ENCODE measurements around the gene SLC23A3. TPM values are rescaled to one million over a fixed set of nuclear protein-coding genes. Genes with fewer than 3 reads are reported as not detected.
A peak's percentile ranks its signal among the peaks of the same experiment; 100 is the strongest.

SLC23A3 gene
- total RNA-seq, 1 donor from 2014 or later, result 1.9 TPM

DNA sequence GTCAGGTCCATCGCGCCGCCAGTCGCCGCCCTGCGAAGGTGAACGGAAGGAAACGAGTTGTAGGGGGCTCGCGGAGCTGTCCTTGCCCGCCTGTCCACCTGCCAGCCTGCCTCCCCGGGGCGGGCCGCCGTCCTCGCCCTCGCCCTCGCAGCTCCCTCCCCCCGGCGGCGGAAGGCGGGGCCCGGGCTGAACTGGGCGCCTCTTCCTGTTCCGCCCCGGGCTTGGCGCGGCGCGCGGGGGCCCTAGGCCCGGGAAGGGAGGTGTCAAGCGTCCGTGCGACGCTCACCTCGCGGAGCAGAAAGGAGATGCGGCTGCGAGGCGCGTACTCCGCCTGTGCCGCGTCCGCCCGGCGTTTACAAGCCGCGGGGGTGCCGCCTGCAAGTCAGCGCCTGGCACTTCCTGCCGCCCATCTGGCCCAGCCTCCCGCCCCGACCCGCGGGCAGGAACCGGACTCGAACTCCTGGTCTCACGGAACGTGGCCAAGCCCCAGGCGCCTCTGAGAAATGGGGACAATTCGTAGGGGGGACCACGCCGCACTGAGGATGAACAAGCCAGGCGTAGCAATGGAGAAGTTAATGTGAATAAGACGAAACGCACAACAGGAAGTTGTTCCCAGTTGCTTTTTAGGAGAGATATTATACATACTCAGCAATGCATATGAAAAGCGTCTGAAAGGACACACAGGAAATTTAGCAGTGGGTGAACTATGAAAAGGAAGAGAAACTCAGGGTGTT lies 7.2 kb upstream of the SLC23A3 start, which contains the start of gene CNPPD1:
Gene CNPPD1 (minus strand): TSS at position 108 of the 734 bp plus-strand sequence. CDS start 97 bp downstream, at position 11.
- H3K27me3 Mint-ChIP-seq (ENCODE audit: insufficient read depth), result no peaks in the 10 kb centered on the region
- H3K36me3 Mint-ChIP-seq (ENCODE audit: low read depth), result peaks cover 35% of the 10 kb centered on the region
- H3K4me3 Mint-ChIP-seq, result peak within 1 kb of the TSS; percentile 88
- intact Hi-C loops (cut with micrococcal nuclease), result loop anchor here (1.0 to 5.0 kb wide), 10 partner anchors 17 to 890 kb away; partner anchors contain the start of genes CNOT9, CTDSP1, DNAJB2 and GLB1L
- H3K9me3 Mint-ChIP-seq, result no peaks in the 10 kb centered on the region
- H3K27ac Mint-ChIP-seq, result peak within 1 kb of the TSS; percentile 96
- peaks cover 66% of the 10 kb centered on the region for H3K4me1 Mint-ChIP-seq (ENCODE audit: low read depth)
- peak; percentile 87 for DNase-seq (ENCODE audit: low spot score)

DNA sequence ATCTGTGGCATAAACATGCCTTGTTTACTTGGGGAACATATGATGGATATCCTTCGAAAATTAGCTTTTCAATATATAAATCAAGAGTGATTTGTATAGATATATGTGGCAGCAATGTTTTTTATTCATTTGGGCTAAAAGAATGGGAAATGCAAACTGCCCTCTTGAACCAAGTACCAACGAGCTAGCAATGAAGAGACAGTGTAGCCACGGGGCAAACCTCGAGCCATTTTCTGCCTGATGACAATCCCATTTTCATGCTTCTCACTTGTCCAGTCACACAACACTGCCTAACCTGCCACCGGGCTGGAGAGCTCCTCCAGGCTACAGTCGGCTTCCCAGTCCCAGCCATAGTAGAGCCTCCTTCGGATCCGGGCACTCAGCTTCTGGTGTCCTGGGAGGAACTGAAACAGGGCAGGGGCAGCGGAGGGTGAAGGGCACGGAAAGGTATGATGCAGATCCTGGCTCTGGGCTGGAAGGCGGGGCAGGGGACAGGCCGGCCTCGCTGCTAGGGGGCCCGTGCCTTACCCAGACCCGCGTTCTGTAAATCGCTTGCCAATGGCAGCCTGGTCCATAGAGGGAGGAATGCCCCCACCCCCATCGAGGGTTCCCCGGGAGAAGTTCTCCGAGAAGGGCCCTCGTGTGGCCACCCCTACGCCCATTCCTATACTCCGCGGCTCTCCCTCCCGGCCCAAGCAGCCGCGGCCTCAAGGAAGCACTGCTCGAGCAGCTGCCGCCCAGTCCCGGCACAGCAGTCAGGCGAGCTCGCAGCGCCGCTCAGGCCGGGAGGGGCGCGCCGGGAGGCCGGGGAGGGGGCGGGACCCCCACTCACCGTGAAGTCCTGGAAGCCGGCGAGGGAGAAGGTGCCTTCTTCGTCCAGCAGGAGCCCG lies 6.3 kb upstream of the SLC23A3 start:
- peak; percentile 18 for DNase-seq (ENCODE audit: low spot score)
- Mint-ChIP-seq H3K9me3 (no peaks in the 10 kb centered on the region), H3K4me3 (peak overlapping the region; percentile 88), H3K4me1 (ENCODE audit: low read depth) (peaks cover 62% of the 10 kb centered on the region), H3K27me3 (ENCODE audit: insufficient read depth) (no peaks in the 10 kb centered on the region), H3K27ac (peak overlapping the region; percentile 74), H3K36me3 (ENCODE audit: low read depth) (peaks cover 35% of the 10 kb centered on the region)
- intact Hi-C loops (cut with micrococcal nuclease), result loop anchor here (2.0 to 5.0 kb wide), 4 partner anchors 119 to 889 kb away; partner anchors contain the start of genes CTDSP1 and TTLL4

DNA sequence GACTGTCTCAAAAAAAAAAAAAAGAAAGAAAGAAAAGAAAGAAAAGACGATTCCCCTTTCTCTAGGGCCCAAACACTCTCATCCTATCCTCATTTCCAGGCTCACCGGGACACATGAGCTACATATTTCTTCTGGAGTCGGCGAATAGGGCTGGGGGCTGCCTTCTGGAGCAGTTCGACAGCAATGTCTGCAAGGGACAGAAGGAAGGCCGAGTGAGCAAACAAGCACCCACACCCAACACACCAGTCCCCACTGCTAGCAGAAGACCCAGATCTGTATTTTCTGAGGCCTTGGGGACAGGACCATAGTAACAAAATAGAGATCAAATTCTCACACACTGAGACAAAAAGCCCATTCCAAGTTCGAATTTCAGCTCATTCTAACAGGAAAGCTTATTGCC lies 5.7 kb upstream of the SLC23A3 start:
- Mint-ChIP-seq H3K4me1 (ENCODE audit: low read depth) (peaks cover 57% of the 10 kb centered on the region), H3K36me3 (ENCODE audit: low read depth) (peaks cover 31% of the 10 kb centered on the region), H3K27ac (no peak overlapping the region), H3K4me3 (peak overlapping the region; percentile 88), H3K27me3 (ENCODE audit: insufficient read depth) (no peaks in the 10 kb centered on the region), H3K9me3 (no peaks in the 10 kb centered on the region)
- intact Hi-C loops (cut with micrococcal nuclease), result loop anchor here (5.0 kb wide), 2 partner anchors 778 to 888 kb away; partner anchors contain the start of gene CTDSP1
- no peak for DNase-seq (ENCODE audit: low spot score)

DNA sequence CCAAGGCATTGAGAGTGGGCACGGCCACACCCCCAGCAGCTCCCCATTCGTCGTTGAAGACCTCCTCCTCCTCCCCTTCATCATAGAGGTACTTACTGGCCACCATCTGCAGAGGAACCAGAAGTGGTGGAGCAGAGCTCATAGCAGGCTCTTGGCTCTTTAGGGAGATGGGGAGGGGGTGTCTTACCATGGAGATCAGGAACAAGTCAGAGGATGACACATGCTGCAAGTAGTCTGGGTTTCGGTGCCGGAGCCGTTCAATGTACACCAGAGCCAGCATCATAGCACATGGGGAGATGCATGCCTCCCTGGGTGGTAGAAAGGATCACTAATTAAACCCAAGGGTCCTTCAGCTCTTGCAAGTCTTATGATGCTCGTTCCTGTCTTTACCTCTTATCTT lies 5.0 kb upstream of the SLC23A3 start:
- H3K27ac Mint-ChIP-seq, result no peak overlapping the region
- no peaks in the 10 kb centered on the region for H3K27me3 Mint-ChIP-seq (ENCODE audit: insufficient read depth)
- H3K4me3 Mint-ChIP-seq, result peak overlapping the region; percentile 72
- H3K36me3 Mint-ChIP-seq (ENCODE audit: low read depth), result peaks cover 30% of the 10 kb centered on the region
- no peak for DNase-seq (ENCODE audit: low spot score)
- no peaks in the 10 kb centered on the region for H3K9me3 Mint-ChIP-seq
- peaks cover 50% of the 10 kb centered on the region for H3K4me1 Mint-ChIP-seq (ENCODE audit: low read depth)
- intact Hi-C loops (cut with micrococcal nuclease), result loop anchor here (5.0 kb wide), 2 partner anchors 778 to 888 kb away; partner anchors contain the start of gene CTDSP1

DNA sequence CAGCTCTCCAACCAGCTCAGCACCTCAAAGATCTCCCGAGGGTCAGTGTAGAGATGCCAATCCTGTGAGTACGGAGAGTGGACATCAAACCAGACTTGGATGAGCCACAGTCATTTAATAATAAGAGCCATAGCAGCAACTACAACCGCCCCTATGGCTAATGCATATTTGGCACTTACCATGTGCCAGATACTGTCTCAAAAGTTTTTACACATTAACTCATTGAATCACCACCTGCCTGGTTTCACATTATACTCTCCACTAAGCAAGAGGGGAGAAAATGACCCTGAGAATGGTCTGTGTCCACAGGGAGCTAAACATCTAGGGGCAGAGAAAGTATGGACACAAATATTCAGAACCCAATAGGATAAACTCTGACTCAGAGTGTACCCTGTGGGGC lies 4.3 kb upstream of the SLC23A3 start:
- H3K27ac Mint-ChIP-seq, result peak overlapping the region; percentile 50
- H3K36me3 Mint-ChIP-seq (ENCODE audit: low read depth), result peaks cover 28% of the 10 kb centered on the region
- peaks cover 44% of the 10 kb centered on the region for H3K4me1 Mint-ChIP-seq (ENCODE audit: low read depth)
- no peak for DNase-seq (ENCODE audit: low spot score)
- peak overlapping the region; percentile 72 for H3K4me3 Mint-ChIP-seq
- H3K27me3 Mint-ChIP-seq (ENCODE audit: insufficient read depth), result no peaks in the 10 kb centered on the region
- intact Hi-C loops (cut with micrococcal nuclease), result no loop called here
- no peaks in the 10 kb centered on the region for H3K9me3 Mint-ChIP-seq

DNA sequence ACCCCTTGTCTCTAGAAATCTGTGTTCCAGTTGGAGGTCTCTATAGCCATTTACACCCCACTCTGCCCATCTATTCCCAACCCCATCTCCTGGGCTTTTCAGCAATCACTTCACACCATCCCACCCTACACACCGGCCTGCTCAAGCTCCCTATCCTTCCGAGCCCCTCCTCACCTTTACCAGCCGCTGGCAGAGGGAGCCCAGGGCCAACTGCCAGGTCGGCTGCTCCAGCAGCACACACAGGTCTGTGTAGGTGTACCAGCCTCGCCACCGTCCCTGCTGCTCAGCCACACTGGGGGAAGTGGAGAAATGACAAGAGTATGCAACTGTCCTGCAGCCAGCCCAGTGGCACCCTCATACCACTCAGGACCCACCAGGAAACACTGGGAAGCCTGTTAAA lies 3.3 kb upstream of the SLC23A3 start:
- H3K4me3 Mint-ChIP-seq, result no peak overlapping the region
- H3K9me3 Mint-ChIP-seq, result no peaks in the 10 kb centered on the region
- H3K27me3 Mint-ChIP-seq (ENCODE audit: insufficient read depth), result no peaks in the 10 kb centered on the region
- intact Hi-C loops (cut with micrococcal nuclease), result no loop called here
- no peak for DNase-seq (ENCODE audit: low spot score)
- H3K4me1 Mint-ChIP-seq (ENCODE audit: low read depth), result peaks cover 38% of the 10 kb centered on the region
- H3K27ac Mint-ChIP-seq, result no peak overlapping the region
- peaks cover 27% of the 10 kb centered on the region for H3K36me3 Mint-ChIP-seq (ENCODE audit: low read depth)

DNA sequence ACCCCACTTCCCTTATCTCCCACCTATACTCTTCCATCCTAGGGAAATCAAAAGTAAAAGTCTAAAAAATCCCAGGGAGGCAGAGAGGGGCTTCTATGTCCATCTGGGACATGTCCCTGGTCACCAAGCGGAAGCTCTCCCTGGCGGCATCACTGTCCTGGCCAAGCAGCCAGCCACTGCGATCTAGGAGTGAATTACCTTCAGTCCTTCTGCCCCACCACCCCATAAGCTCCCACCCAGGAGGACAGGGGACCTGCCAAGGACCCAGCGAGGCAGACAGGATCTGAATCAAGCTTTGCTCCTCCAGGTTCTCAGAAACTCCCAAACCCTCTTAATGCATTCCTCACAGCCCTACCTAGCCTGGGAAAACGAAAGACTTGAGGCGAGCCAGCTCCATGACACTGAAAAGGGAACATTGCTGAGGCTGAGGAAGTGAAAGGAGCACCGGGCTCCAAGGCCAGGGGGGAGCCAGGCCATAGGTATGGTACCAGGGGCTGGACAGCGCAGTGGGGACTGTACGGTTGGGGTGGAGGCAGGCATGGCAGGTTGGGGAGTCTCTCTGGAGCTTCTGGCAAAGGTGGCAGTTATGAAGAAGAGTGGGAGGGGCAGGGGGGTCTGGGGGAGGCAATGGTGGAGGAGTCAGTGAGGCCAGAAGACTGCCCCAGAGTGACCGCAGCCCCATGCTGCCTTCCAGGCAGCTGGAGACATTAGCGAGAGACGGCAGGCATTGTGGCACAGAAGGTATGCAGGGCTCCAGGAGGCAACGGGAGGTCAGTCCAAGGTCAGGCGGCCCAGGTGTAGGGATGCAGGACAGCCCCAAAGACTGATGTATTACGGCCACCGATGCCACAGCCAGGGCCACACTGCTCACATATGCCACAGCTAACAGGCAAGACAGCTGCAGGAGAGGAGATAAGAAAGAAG lies 2.7 kb upstream of the SLC23A3 start:
- H3K27me3 Mint-ChIP-seq (ENCODE audit: insufficient read depth), result no peaks in the 10 kb centered on the region
- peaks cover 27% of the 10 kb centered on the region for H3K36me3 Mint-ChIP-seq (ENCODE audit: low read depth)
- no peak overlapping the region for H3K4me3 Mint-ChIP-seq
- no peak for DNase-seq (ENCODE audit: low spot score)
- H3K27ac Mint-ChIP-seq, result no peak overlapping the region
- intact Hi-C loops (cut with micrococcal nuclease), result no loop called here
- H3K9me3 Mint-ChIP-seq, result no peaks in the 10 kb centered on the region
- peaks cover 34% of the 10 kb centered on the region for H3K4me1 Mint-ChIP-seq (ENCODE audit: low read depth)

DNA sequence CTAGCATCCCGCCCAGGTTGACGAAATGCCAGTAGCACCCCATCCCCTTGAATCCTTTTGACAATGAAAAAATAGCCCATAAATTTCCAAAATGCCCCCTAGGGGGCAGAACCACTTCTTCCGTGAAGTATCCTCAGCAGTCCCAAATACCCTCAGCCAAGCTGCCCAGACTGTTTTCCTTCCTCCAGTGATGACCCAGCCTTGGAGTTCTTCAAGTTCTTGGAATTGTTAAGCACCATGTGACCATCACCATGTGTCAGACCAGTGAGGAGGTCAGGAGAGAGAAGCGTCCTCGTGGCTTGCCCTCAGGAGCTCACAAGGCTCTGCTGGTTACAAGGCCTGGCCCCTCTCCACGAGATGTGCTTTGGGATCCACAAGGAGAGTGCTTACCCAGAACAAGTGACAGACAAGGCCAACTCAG lies 1.4 kb upstream of the SLC23A3 start:
- Mint-ChIP-seq H3K9me3 (no peaks in the 10 kb centered on the region), H3K36me3 (ENCODE audit: low read depth) (peaks cover 27% of the 10 kb centered on the region), H3K27ac (peak overlapping the region; percentile 53), H3K27me3 (ENCODE audit: insufficient read depth) (no peaks in the 10 kb centered on the region), H3K4me1 (ENCODE audit: low read depth) (peaks cover 30% of the 10 kb centered on the region), H3K4me3 (peak overlapping the region; percentile 16)
- intact Hi-C loops (cut with micrococcal nuclease), result loop anchor here (1.0 kb wide), 1 partner anchor 127 kb away; no protein-coding TSS in a partner anchor
- no peak for DNase-seq (ENCODE audit: low spot score)

DNA sequence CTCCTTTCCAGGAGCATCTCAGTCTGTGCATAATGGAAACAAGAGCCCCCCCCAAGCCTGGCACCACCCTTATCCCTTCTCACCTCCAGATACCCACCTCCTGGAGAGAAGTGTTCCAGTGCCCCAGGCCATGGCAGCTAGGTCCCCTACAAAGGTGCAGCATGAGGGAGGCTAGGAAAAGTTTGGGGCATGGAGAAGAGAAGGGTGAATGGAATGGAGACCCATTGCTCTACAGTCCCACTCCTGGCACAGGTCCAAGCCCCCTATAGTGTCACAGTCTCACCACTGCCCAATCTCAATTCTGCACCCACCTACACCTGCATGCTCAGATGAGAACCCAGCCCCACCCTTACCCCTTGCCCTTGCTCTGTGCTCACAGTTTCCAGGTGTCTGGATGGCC lies 897 bp downstream of the SLC23A3 start:
- H3K9me3 Mint-ChIP-seq, result no peaks in the 10 kb centered on the region
- peaks cover 8% of the 10 kb centered on the region for H3K4me1 Mint-ChIP-seq (ENCODE audit: low read depth)
- H3K27ac Mint-ChIP-seq, result no peak overlapping the region
- H3K27me3 Mint-ChIP-seq (ENCODE audit: insufficient read depth), result no peaks in the 10 kb centered on the region
- peaks cover 25% of the 10 kb centered on the region for H3K36me3 Mint-ChIP-seq (ENCODE audit: low read depth)
- DNase-seq (ENCODE audit: low spot score), result no peak
- intact Hi-C loops (cut with micrococcal nuclease), result no loop called here
- H3K4me3 Mint-ChIP-seq, result no peak overlapping the region

DNA sequence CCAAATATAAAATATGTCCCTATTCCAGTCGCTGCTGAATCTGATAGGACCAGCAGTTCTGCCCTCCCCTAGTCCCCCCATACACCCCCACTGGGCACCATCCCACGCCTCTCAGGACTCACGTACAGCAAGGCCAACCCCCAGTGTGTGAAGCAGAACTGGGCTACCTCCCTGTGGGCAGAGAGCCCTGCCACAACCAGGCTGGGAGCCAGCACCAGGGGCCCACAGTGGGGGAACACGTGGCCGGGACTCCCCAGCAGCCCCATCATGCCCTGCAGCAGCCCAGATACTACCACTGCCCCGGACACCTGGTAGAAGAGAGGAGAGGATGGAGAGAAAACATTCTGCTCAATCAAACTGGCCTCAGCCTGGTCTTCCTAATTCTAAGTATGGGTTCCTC lies 1.3 kb downstream of the SLC23A3 start:
- Mint-ChIP-seq H3K9me3 (no peaks in the 10 kb centered on the region), H3K27ac (no peak overlapping the region), H3K36me3 (ENCODE audit: low read depth) (peaks cover 24% of the 10 kb centered on the region), H3K4me3 (no peak overlapping the region), H3K27me3 (ENCODE audit: insufficient read depth) (no peaks in the 10 kb centered on the region), H3K4me1 (ENCODE audit: low read depth) (peaks cover 6% of the 10 kb centered on the region)
- intact Hi-C loops (cut with micrococcal nuclease), result no loop called here
- no peak for DNase-seq (ENCODE audit: low spot score)

DNA sequence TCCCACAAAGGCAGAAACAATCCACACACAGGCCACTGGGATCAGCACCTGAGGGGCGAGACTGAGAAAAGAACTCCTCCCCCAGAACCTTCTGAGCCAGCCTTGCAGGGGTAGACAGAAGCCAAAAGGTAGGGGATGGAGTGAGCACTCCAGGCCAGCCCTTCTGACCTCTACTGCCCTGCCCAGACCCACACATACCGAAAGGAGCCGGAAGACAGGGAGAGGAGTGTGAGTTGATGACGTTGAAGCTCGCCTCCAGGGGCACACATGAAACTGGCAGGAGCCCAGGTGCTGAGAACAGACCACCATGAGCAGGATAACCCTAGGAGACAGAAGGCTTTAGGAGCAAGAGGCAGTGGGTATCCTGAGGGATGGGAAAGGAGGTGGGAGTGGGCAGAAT lies 1.8 kb downstream of the SLC23A3 start:
- Mint-ChIP-seq H3K4me1 (ENCODE audit: low read depth) (peaks cover 6% of the 10 kb centered on the region), H3K4me3 (no peak overlapping the region), H3K36me3 (ENCODE audit: low read depth) (peaks cover 20% of the 10 kb centered on the region), H3K27me3 (ENCODE audit: insufficient read depth) (no peaks in the 10 kb centered on the region), H3K27ac (no peak overlapping the region), H3K9me3 (no peaks in the 10 kb centered on the region)
- no peak for DNase-seq (ENCODE audit: low spot score)
- intact Hi-C loops (cut with micrococcal nuclease), result no loop called here

Measured in activated T-helper 1 cell treated with anti-CD3 and anti-CD28 coated beads, Interleukin-12 subunit alpha, Interleukin-12 subunit beta, Interleukin-2, Interleukin-4 antibody, amounts not matched to agents 30 ng/mL and 10 ng/mL and 1 ng/mL, durations not matched to agents 14 hours and 24 hours and 36 hours (primary cell).